Stimulated activated CD8-positive, alpha-beta memory T cell treated with anti-CD3 and anti-CD28 coated beads, Interleukin-4, amount 100 ng/mL, for 4 hours (primary cell): ENCODE measurements around the gene GRIN3B.

ENCODE experiments used
- DNase-seq, 2 donors: peaks; one replicate each; pipeline ENCODE4 v3.0.0-alpha.2; 2020; ENCODE audit warnings: low read depth in 2 of 2, low spot score in 1 of 2

The GRIN3B gene

GRCh38 chr19:990119-990571 lies 10.1 kb upstream of the GRIN3B start:
- DNase-seq = no peak

DNA sequence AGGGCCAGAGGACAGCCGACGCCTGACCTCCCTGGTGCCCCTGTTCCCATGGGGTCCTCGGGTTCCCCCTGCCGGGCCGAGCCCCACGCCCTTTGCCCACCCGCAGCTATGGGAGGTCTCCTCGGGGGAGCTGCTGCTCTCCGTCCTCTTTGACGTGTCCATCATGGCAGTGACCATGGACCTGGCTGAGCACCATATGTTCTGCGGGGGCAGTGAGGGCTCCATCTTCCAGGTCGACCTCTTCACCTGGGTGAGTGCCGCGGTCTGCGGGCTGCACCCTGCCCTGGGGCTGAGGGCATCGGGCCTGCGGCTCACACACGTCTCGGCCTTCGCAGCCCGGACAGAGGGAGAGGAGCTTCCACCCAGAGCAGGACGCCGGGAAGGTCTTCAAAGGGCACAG lies 9.5 kb upstream of the GRIN3B start:
- no peak for DNase-seq

- no peak for DNase-seq
Measured at GRCh38 chr19:991174-991931, 8.9 kb upstream of the GRIN3B start.

GRCh38 chr19:991932-992669 lies 8.1 kb upstream of the GRIN3B start:
- DNase-seq = no peak

- DNase-seq = no peak
Measured at GRCh38 chr19:992670-993055, 7.6 kb upstream of the GRIN3B start.

DNA sequence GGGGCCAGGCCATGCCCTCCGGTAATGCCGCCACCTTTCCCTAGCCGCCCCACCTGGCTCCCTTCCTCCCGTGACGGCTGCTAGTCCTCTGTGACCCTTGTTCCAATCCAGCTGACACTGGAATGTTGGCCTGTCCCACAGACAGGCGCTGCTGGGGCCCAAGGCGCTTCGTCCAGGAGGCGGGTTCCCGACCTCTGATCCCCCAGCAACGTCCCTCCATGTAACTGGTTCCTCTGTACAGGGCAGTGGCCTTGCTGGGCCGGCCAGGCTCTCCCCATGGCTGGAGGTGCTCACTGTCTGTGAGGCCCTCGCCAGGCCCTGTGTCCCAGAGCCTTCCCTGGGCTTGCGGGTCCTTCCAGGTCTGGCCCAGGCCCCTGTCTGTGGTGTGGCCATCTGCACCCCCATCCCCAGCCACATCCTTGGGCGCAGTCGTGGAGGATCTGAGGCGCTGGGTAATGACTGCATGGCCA lies 6.8 kb upstream of the GRIN3B start:
- DNase-seq = no peak

- DNase-seq = no peak
Measured at GRCh38 chr19:993831-994393, 6.3 kb upstream of the GRIN3B start.

GRCh38 chr19:994516-994915 lies 5.7 kb upstream of the GRIN3B start:
- no peak for DNase-seq

DNA sequence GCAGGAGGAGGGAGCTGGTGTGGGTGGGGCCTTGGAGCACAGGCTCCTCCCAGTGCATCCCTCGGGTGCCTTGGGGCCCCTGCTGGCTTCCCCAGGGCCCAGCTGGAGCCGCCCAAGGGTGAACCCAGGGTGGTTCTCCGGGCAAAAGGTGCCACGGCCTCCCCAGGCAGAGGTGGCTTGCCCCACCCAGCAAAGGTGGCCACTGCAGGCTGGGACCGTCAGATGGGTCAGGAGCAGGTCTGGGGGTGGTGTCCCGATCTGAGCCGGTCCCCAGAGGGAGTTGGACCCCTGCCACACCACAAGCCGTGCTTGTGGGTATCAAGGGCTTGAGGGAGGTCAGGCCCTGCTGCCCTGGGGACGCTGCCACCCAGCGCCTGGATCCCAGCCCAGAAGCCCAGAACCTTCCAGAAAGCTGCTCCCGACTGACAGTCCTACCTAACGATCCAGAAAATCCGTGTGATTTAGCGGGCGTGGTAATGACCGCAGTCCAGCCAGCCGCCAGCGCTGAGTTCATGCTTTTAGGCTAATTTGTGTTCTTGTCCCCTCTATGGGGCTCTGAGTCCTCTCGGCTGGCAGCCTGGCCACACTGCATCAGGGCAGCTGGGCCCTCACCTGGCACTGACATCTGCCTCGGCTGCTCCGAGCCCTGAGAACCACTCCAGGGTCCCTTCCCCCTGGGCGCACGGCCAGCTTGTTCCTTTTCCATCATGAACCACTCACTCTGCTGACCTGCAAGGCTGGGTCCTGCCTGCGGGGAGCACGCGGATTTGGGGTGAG lies 5.0 kb upstream of the GRIN3B start:
- DNase-seq = no peak

DNA sequence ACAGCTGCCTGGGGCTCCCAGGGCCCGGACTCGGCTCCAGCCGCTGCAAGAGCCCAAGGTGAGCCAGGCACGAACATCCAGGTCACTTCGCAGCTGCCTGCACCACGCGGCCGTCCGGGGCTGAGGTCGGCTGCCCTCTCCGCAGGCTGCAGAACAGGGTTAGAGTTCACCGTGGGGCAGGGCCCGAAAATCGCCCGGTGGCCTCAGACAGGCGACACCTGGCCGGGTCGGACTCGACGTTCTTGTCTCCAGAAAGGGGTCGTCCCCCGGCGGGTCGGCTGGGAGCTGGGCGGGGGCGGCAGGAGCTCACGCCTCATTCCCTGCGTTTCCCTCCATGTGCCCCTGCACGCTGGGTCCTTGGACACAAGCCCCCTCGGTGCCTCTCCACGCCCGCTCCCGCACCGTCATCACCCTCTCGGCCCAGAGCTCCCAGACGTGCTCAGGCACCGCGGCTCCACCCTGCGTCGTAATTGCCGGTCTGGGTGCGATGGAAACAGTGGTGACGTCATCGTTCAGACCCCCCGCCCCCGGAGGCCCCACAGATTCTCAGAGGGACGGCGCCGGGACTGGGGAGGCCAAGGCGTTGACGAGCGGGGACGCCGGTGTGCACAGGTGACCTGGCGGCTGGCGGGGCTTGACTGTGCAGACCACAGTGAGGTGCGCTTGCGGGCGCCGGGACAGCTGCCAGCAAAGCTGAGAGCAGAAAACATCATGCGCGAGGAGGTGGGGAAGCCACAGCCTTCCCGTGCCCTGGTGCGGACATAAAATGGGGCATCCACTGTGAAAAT lies 4.0 kb upstream of the GRIN3B start:
- peak in 1 of 2 donors; percentile 64 for DNase-seq

DNA sequence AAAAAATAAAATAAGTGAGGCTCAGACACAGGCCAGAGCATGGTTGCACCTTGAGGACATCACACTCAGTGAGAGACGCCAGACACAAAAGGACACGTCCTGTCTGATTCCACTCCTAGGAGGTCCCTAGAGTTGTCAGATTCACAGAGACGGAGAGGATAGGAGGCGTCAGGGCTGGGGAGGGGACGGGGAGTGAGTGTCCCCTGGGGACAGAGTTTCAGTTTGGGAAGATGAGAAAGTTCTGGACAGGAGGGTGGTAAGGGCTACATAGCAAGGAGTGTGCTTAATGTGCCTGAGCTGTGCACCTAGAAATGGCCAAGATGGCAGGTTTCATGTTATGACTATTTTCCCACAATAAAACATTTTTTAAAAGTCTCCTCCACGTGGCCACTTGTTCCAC lies 2.2 kb upstream of the GRIN3B start:
- no peak for DNase-seq

- no peak for DNase-seq
Measured at GRCh38 chr19:999379-999719, 870 bp upstream of the GRIN3B start.

DNA sequence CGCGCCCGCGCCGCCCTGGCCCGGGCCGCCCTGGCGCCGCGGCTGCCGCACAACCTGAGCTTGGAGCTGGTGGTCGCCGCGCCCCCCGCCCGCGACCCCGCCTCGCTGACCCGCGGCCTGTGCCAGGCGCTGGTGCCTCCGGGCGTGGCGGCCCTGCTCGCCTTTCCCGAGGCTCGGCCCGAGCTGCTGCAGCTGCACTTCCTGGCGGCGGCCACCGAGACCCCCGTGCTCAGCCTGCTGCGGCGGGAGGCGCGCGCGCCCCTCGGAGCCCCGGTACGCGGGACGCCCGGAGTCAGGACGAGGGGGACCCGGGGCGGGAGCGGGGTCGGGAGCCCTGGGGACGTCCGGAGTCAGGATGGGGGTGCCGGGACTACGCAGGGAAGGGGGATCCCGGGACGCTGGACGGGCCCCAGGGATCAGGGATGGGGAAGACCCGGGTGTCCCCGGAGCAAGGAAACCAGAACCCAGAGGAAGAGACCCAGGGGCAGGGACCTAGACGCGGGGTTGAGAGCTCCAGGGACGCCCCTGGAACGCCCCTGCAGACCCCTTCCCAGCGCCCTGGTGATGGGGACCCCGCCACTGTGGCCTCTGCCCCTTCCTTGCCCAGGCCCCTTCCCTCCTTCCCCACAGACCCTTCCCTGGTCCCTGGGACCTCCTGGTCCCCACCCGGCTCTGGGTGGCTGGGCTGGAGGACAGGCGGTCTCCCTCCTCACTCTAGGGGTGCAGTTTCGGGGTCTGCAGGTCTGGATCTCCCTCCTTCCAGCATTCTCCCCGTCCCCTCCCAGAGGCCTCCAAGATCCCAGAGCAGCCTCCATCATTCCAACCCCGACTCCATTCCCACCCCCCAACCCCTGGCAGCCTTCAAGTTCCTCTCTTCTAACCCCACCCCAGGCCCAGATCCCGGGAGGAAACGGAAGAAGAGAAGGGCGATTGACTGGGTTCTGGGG lies 645 bp downstream of the GRIN3B start:
- no peak for DNase-seq

DNA sequence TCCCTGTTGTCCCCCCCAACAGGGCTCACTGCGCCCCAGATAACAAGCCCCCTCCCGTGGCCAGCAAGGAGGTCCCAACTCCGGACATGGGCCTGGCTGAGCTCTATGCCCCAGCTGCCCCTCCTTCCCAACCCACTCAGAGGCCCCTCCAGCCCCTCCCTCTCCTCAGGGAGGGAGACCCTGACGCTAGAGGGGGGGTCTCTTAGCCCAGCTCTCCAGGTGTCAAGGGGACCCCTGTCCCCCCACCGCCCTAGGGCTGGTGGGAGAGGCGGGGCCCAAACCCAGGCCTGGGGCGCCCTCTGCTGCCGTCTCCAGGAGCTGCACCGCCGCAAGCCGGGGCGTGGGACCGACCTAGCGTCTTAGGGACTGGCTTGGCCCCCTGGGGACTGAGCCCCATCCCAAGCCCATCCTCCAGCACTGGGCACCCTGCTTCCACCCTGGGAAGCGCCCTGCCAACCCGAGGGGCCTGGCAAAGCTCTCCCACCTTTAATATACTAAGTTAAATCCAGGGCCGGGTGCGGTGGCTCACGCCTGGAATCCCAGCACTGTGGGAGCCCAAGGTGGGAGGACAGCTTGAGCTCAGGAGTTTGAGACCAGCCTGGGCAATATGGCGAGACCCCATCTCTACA lies 1.4 kb downstream of the GRIN3B start:
- DNase-seq = peak; percentile 30 to 62

DNA sequence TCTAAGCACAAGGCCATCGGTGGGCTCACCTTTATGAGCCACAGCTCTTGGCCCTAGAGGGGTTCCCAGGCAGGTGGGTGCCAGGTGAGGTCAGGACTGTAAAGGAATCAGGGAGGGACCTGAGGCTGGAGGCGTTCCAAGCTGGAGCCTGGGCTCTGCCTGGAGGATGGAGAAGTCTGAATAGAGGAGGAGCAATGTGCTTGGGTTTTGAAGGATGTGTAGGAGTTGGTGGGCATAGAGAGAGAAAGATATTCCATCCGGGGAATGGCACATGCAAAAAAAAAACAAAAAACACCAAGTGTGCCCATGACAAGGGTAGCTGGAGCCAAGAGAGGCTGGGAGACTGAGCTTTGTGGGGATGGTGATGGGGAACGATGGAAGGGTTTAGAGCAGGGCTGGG lies 2.4 kb downstream of the GRIN3B start:
- no peak for DNase-seq

DNA sequence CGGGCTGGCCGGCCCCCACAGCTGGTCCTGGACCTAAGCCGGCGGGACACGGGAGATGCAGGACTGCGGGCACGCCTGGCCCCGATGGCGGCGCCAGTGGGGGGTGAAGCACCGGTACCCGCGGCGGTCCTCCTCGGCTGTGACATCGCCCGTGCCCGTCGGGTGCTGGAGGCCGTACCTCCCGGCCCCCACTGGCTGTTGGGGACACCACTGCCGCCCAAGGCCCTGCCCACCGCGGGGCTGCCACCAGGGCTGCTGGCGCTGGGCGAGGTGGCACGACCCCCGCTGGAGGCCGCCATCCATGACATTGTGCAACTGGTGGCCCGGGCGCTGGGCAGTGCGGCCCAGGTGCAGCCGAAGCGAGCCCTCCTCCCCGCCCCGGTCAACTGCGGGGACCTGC lies 3.1 kb downstream of the GRIN3B start:
- DNase-seq = no peak

- no peak for DNase-seq
Measured at GRCh38 chr19:1004204-1004802, 4.1 kb downstream of the GRIN3B start.

GRCh38 chr19:1004803-1005664 lies 4.8 kb downstream of the GRIN3B start:
- no peak for DNase-seq
